ENCODE results near the gene CBR3.

The CBR3 gene

GRCh38 chr21:36100971-36101641 is 33.8 kb upstream of the CBR3 start:
- no peak for TF ChIP-seq CTCF (IDR thresholded peaks at IDR 0.05)
- no peak for DNase-seq
- Histone ChIP-seq H3K27me3 (peaks cover 0 to 10% of the 10 kb centered on the region in 2 donors), H3K9me3 (no peaks in the 10 kb centered on the region), H3K4me1 (peaks cover 0 to 20% (median 8%) of the 10 kb centered on the region in 4 donors), H3K4me3 (no peak overlapping the region), H3K36me3 (no peaks in the 10 kb centered on the region), H3K27ac (no peak overlapping the region)
- intact Hi-C loops (cut with DNase I; ENCODE audit: low total_unique reads), result no loop called here

- DNase-seq, result no peak
- TF ChIP-seq CTCF (IDR thresholded peaks at IDR 0.05), result no peak
- Histone ChIP-seq H3K27me3 (peaks cover 0 to 10% of the 10 kb centered on the region in 2 donors), H3K4me3 (no peak overlapping the region), H3K9me3 (no peaks in the 10 kb centered on the region), H3K4me1 (peaks cover 0 to 5% (median 0%) of the 10 kb centered on the region in 4 donors), H3K36me3 (no peaks in the 10 kb centered on the region), H3K27ac (no peak overlapping the region)
- intact Hi-C loops (cut with DNase I; ENCODE audit: low total_unique reads), result no loop called here
Observed at GRCh38 chr21:36103434-36103833, 31.4 kb upstream of the CBR3 start.

GRCh38 chr21:36104317-36105300 is 30.3 kb upstream of the CBR3 start:
- peak overlapping the region in 1 of 2 donors; percentile 24 for H3K4me3 ChIP-seq
- peak in 1 of 2 donors; percentile 43 for DNase-seq
- no peak overlapping the region for H3K27ac ChIP-seq
- H3K36me3 ChIP-seq, result no peaks in the 10 kb centered on the region
- peaks cover 0 to 10% of the 10 kb centered on the region in 2 donors for H3K27me3 ChIP-seq
- no peaks in the 10 kb centered on the region for H3K9me3 ChIP-seq
- H3K4me1 ChIP-seq, result peaks cover 0 to 5% (median 0%) of the 10 kb centered on the region in 4 donors
- intact Hi-C loops (cut with DNase I; ENCODE audit: low total_unique reads), result no loop called here
- peak; percentile 34 to 41 for TF ChIP-seq CTCF (IDR thresholded peaks at IDR 0.05)

DNA sequence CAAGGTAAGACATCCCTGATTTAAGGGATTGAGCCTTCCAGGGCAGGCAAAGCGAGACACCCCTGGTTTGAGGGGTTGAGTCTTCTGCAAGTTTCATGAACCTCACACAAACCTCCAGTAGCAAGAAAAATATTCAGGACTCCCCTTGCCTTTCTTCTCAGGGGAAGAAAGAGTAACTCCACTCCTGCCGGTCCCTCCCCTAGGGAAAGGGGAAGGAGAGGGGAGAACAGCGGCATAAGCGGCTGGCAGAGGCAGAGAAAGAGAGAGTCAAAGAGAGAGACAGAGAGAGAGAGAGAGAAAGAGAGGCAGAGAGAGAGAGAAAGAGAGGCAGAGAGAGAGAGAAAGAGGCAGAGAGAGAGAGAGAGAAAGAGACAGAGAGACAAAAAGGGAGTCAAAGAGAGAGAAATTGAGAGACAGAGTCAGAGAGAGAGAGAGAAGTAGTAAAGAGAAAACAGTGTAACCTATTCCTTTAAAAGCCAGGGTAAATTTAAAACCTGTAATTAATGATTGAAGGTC is 29.5 kb upstream of the CBR3 start:
- Histone ChIP-seq H3K4me3 (no peak overlapping the region), H3K4me1 (peaks cover 0 to 5% (median 0%) of the 10 kb centered on the region in 4 donors), H3K36me3 (no peaks in the 10 kb centered on the region), H3K9me3 (no peaks in the 10 kb centered on the region), H3K27me3 (peaks cover 0 to 10% of the 10 kb centered on the region in 2 donors), H3K27ac (no peak overlapping the region)
- intact Hi-C loops (cut with DNase I; ENCODE audit: low total_unique reads), result no loop called here
- DNase-seq, result no peak
- TF ChIP-seq CTCF (IDR thresholded peaks at IDR 0.05), result no peak

GRCh38 chr21:36109868-36110267 is 25.0 kb upstream of the CBR3 start:
- Histone ChIP-seq H3K27me3 (peaks cover 0 to 4% of the 10 kb centered on the region in 2 donors), H3K4me3 (no peak overlapping the region), H3K9me3 (no peaks in the 10 kb centered on the region), H3K27ac (no peak overlapping the region), H3K4me1 (peaks cover 0 to 11% (median 0%) of the 10 kb centered on the region in 4 donors), H3K36me3 (no peaks in the 10 kb centered on the region)
- no peak for DNase-seq
- intact Hi-C loops (cut with DNase I; ENCODE audit: low total_unique reads), result loop anchor here (10.0 kb wide), 1 partner anchor 55 kb away; no protein-coding TSS in a partner anchor
- no peak for TF ChIP-seq CTCF (IDR thresholded peaks at IDR 0.05)

All from tibial artery (tissue), 4 donors.